GM18526 (cell line): Measurements from ENCODE around the gene NSRP1.

Source experiments
- POLR2A ChIP-seq: IDR thresholded peaks from 3 replicates; pipeline ENCODE4 v1.6.1; 2011; ENCODE audit not compliant: insufficient read length; ENCODE audit errors: extremely low read depth

NSRP1 gene

GRCh38 chr17:30164531-30164930 is 47.9 kb downstream of the NSRP1 start:
- no peak for TF ChIP-seq POLR2A

- no peak for TF ChIP-seq POLR2A
These were observed 48.5 kb downstream of the NSRP1 start for GRCh38 chr17:30165147-30165546.

GRCh38 chr17:30165960-30166359 is 49.3 kb downstream of the NSRP1 start:
- no peak for TF ChIP-seq POLR2A

GRCh38 chr17:30170415-30170987 is 53.9 kb downstream of the NSRP1 start:
- TF ChIP-seq POLR2A, result no peak

GRCh38 chr17:30172560-30172959 is 55.9 kb downstream of the NSRP1 start:
- TF ChIP-seq POLR2A, result no peak

GRCh38 chr17:30173649-30174048 is 57.0 kb downstream of the NSRP1 start:
- no peak for TF ChIP-seq POLR2A

- no peak for TF ChIP-seq POLR2A
These were observed 57.9 kb downstream of the NSRP1 start for GRCh38 chr17:30174556-30174955.

GRCh38 chr17:30176855-30177254 is 60.2 kb downstream of the NSRP1 start:
- TF ChIP-seq POLR2A, result no peak

- TF ChIP-seq POLR2A, result no peak
These were observed 70.1 kb downstream of the NSRP1 start for GRCh38 chr17:30186761-30187160.

GRCh38 chr17:30187573-30187972 is 71.0 kb downstream of the NSRP1 start:
- TF ChIP-seq POLR2A, result no peak

GRCh38 chr17:30188211-30188939 is 71.8 kb downstream of the NSRP1 start:
- TF ChIP-seq POLR2A, result no peak

GRCh38 chr17:30191072-30191471 is 74.5 kb downstream of the NSRP1 start:
- TF ChIP-seq POLR2A, result no peak

- no peak for TF ChIP-seq POLR2A
These were observed 79.9 kb downstream of the NSRP1 start for GRCh38 chr17:30196504-30196903.

- no peak for TF ChIP-seq POLR2A
These were observed 80.8 kb downstream of the NSRP1 start for GRCh38 chr17:30197416-30197815.

- TF ChIP-seq POLR2A, result no peak
These were observed 83.0 kb downstream of the NSRP1 start for GRCh38 chr17:30199600-30199999.

- no peak for TF ChIP-seq POLR2A
These were observed 83.5 kb downstream of the NSRP1 start for GRCh38 chr17:30200106-30200505.

GRCh38 chr17:30203471-30203981 is 86.9 kb downstream of the NSRP1 start:
- no peak for TF ChIP-seq POLR2A
